Stomach (tissue), 4 donors: ENCODE measurements around the gene PLCXD1.

Experiments used
- EP300 ChIP-seq: sonication (generic); formaldehyde crosslinking; IDR thresholded peaks from one replicate; pipeline ENCODE4 v1.6.1; 2017; ENCODE audit warnings: antibody characterized with exemption
- POLR2A ChIP-seq, 4 donors: fragments of 450-650 bp; IDR thresholded peaks; one replicate each; pipeline ENCODE4 v1.6.1; 2016; ENCODE audit warnings: antibody characterized with exemption in 4 of 4, control low read depth in 2 of 4, mild to moderate bottlenecking in 1 of 4, moderate library complexity in 1 of 4
- POLR2AphosphoS5 ChIP-seq, 3 donors: sonication (generic); formaldehyde crosslinking; IDR thresholded peaks; one replicate each; pipeline ENCODE4 v1.6.1; 2016; ENCODE audit warnings: antibody characterized with exemption in 3 of 3
- TF ChIP-seq, protein P1 (sequence below), 7 experiments: fragments of 450-650 bp in 4 of 7; fragments of 200-600 bp in 3 of 7; sonication (generic) in 3 of 7; IDR thresholded peaks; one replicate each; pipeline ENCODE4 v1.5.1; 2016 to 2019; ENCODE audit warnings: antibody characterized with exemption in 7 of 7, control low read depth in 2 of 7, mild to moderate bottlenecking in 1 of 7

- TF ChIP-seq POLR2A (IDR thresholded peaks at IDR 0.05) (no peak), POLR2AphosphoS5 (IDR thresholded peaks at IDR 0.05) (no peak), EP300 (no peak)
- TF ChIP-seq, protein P1, sequence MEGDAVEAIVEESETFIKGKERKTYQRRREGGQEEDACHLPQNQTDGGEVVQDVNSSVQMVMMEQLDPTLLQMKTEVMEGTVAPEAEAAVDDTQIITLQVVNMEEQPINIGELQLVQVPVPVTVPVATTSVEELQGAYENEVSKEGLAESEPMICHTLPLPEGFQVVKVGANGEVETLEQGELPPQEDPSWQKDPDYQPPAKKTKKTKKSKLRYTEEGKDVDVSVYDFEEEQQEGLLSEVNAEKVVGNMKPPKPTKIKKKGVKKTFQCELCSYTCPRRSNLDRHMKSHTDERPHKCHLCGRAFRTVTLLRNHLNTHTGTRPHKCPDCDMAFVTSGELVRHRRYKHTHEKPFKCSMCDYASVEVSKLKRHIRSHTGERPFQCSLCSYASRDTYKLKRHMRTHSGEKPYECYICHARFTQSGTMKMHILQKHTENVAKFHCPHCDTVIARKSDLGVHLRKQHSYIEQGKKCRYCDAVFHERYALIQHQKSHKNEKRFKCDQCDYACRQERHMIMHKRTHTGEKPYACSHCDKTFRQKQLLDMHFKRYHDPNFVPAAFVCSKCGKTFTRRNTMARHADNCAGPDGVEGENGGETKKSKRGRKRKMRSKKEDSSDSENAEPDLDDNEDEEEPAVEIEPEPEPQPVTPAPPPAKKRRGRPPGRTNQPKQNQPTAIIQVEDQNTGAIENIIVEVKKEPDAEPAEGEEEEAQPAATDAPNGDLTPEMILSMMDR (IDR thresholded peaks at IDR 0.05): no peak
Measured at GRCh38 chrX:253451-254297, 27.5 kb upstream of the PLCXD1 start.
